ENCODE results near the gene EIF3F. TPM values are rescaled to one million over a fixed set of nuclear protein-coding genes. Genes with fewer than 3 reads are reported as not detected.

The EIF3F gene
- total and polyA plus RNA-seq, 10 of the 15 experiments (the other 5 are each of a cell fraction or from before 2014, with no cell fraction given), result 81.3 to 461 (median 213) TPM

- H3K4me2 ChIP-seq (ENCODE audit: control insufficient read depth, insufficient read depth), result no peak overlapping the region
- no peak overlapping the region for H3K4me3 ChIP-seq
- SMC1A ChIA-PET (ENCODE audit: uncharacterized antibody, unreplicated experiment), result interaction anchor here (1.0 to 1.1 kb wide), 2 partner anchors 10 to 175 kb away, joined by 3 read pairs; no protein-coding TSS in a partner anchor
- 34% methylated on average over 12 of the region's 12 CpGs for WGBS (ENCODE audit: insufficient coverage, insufficient replicate concordance, low lambda C conversion rate, missing lambda C conversion rate)
- H3K36me3 ChIP-seq (ENCODE audit: control insufficient read depth in 2 of 2, insufficient read depth in 2 of 2, low read length in 1 of 2), result no peaks in the 10 kb centered on the region
- CTCF ChIA-PET, result no interaction called here
- in situ Hi-C loops (cut with MboI), result no loop called here
- DNase-seq (ENCODE audit: low read depth, low spot score) (no peak), ATAC-seq (no peak), FAIRE-seq (no peak)
- no peaks in the 10 kb centered on the region for H4K20me1 ChIP-seq (ENCODE audit: control insufficient read depth, insufficient read depth)
- TF ChIP-seq FOXK2 (IDR thresholded peaks at IDR 0.05) (no peak), BACH1 (IDR thresholded peaks at IDR 0.05; ENCODE audit: borderline replicate concordance) (no peak), BCL3 (IDR thresholded peaks at IDR 0.05; ENCODE audit: borderline replicate concordance, insufficient read depth, low read depth, low read length, poor library complexity, severe bottlenecking) (no peak), FOXM1 (IDR thresholded peaks at IDR 0.05; ENCODE audit: low read depth, low read length) (no peak), ZNF622 (IDR thresholded peaks at IDR 0.05) (no peak), JUNB (IDR thresholded peaks at IDR 0.05) (no peak), E4F1 (IDR thresholded peaks at IDR 0.05; ENCODE audit: borderline replicate concordance, partially characterized antibody) (no peak), STAT3 (IDR thresholded peaks at IDR 0.05; ENCODE audit: low read depth, low read length) (no peak), RELA (IDR thresholded peaks at IDR 0.05; ENCODE audit: borderline replicate concordance, partially characterized antibody) (no peak), HDAC6 (IDR thresholded peaks at IDR 0.05; ENCODE audit: unreplicated experiment) (no peak), TBL1XR1 (IDR thresholded peaks at IDR 0.05; ENCODE audit: low read depth, low read length) (no peak), FOS (IDR thresholded peaks at IDR 0.05; ENCODE audit: borderline replicate concordance, extremely low read depth, insufficient read length) (no peak), ZBTB33 (IDR thresholded peaks at IDR 0.05) (no peak), CREB1 (IDR thresholded peaks at IDR 0.05; ENCODE audit: low read depth) (no peak)
- intact Hi-C loops (cut with micrococcal nuclease; ENCODE audit: unreplicated experiment), result no loop called here
- POLR2A ChIA-PET, result no interaction called here
- no peaks in the 10 kb centered on the region for H3K79me2 ChIP-seq (ENCODE audit: control insufficient read depth, insufficient read depth, low read length)
- H3K9me3 ChIP-seq (replicated peaks; ENCODE audit: control insufficient read depth, insufficient read depth, low read length), result no peaks in the 10 kb centered on the region
- H3K27ac ChIP-seq (ENCODE audit: control insufficient read depth, insufficient read depth), result no peak overlapping the region
- H3K27me3 ChIP-seq (replicated peaks in 1 of 2; ENCODE audit: control insufficient read depth in 2 of 2, insufficient read depth in 2 of 2, low read length in 1 of 2), result peaks cover 2% of the 10 kb centered on the region in 2 experiments; a peak in 3 of 4 replicates
- BruUV-seq (replicated peaks), result no TSS peak
- RAD21 ChIA-PET (ENCODE audit: unreplicated experiment), result no interaction called here
- no peaks in the 10 kb centered on the region for H3K4me1 ChIP-seq (ENCODE audit: control insufficient read depth, insufficient read depth, low read length)
- no peak overlapping the region for H3K9ac ChIP-seq (ENCODE audit: control insufficient read depth, insufficient read depth, low read length)
- no peak overlapping the region for H2AFZ ChIP-seq (ENCODE audit: control insufficient read depth, low read depth, low read length)
Observed at GRCh38 chr11:8023831-8024555, 36.9 kb downstream of the EIF3F start.
